ENCODE measurements around the gene RAB3IL1. TPM values are rescaled to one million over a fixed set of nuclear protein-coding genes. Genes with fewer than 3 reads are reported as not detected.

RAB3IL1 gene
- total and polyA plus RNA-seq, 9 of the 15 experiments (the other 6 are each of a cell fraction or from before 2014, with no cell fraction given) = 0.15 to 42.6 (median 15.5) TPM

DNA sequence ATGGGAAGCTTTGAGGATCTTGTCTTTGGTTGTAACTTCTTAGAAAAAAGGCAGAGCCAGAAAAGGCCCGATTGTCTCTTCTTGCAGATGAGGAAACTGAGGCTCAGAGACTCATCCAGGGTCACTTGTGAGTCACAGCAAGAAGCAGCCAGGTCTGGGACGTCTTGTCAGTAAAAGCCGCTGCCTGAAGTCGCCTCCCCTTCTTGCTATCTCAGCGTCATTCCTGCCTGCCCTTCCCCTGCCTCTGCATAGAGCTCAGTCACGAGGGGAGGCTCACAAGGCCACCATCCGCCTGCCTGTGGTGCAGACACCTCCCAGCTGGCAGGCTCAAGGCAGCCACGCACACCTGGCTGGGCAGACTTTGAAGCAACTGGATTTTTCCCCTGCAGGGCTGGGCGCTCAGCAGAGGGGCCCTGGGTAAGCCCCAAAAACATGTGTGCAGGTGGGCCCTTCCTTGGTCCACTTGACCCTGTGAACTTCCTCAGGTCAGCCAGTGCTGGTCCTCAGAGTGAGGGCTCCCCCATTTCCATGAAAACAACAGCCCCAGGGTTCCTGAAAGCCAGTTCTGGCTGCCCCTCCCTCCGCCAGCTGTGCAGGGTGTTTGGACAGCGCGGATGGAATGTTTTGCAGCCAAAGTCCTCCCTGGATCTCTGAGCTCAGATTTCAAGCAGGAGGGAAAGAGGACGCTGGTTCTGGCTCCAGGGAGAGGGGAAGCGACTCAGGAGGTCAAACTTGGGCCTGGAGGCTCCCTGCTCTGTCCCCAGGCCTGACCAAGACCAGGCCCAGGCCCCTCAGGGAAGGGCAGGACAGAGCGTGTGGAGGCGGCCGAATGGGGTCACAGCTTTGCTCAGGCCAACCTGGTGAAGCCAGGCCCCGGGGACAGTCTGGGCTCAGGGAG lies 6.0 kb upstream of the RAB3IL1 start (continued):
- TF ChIP-seq, protein P1, sequence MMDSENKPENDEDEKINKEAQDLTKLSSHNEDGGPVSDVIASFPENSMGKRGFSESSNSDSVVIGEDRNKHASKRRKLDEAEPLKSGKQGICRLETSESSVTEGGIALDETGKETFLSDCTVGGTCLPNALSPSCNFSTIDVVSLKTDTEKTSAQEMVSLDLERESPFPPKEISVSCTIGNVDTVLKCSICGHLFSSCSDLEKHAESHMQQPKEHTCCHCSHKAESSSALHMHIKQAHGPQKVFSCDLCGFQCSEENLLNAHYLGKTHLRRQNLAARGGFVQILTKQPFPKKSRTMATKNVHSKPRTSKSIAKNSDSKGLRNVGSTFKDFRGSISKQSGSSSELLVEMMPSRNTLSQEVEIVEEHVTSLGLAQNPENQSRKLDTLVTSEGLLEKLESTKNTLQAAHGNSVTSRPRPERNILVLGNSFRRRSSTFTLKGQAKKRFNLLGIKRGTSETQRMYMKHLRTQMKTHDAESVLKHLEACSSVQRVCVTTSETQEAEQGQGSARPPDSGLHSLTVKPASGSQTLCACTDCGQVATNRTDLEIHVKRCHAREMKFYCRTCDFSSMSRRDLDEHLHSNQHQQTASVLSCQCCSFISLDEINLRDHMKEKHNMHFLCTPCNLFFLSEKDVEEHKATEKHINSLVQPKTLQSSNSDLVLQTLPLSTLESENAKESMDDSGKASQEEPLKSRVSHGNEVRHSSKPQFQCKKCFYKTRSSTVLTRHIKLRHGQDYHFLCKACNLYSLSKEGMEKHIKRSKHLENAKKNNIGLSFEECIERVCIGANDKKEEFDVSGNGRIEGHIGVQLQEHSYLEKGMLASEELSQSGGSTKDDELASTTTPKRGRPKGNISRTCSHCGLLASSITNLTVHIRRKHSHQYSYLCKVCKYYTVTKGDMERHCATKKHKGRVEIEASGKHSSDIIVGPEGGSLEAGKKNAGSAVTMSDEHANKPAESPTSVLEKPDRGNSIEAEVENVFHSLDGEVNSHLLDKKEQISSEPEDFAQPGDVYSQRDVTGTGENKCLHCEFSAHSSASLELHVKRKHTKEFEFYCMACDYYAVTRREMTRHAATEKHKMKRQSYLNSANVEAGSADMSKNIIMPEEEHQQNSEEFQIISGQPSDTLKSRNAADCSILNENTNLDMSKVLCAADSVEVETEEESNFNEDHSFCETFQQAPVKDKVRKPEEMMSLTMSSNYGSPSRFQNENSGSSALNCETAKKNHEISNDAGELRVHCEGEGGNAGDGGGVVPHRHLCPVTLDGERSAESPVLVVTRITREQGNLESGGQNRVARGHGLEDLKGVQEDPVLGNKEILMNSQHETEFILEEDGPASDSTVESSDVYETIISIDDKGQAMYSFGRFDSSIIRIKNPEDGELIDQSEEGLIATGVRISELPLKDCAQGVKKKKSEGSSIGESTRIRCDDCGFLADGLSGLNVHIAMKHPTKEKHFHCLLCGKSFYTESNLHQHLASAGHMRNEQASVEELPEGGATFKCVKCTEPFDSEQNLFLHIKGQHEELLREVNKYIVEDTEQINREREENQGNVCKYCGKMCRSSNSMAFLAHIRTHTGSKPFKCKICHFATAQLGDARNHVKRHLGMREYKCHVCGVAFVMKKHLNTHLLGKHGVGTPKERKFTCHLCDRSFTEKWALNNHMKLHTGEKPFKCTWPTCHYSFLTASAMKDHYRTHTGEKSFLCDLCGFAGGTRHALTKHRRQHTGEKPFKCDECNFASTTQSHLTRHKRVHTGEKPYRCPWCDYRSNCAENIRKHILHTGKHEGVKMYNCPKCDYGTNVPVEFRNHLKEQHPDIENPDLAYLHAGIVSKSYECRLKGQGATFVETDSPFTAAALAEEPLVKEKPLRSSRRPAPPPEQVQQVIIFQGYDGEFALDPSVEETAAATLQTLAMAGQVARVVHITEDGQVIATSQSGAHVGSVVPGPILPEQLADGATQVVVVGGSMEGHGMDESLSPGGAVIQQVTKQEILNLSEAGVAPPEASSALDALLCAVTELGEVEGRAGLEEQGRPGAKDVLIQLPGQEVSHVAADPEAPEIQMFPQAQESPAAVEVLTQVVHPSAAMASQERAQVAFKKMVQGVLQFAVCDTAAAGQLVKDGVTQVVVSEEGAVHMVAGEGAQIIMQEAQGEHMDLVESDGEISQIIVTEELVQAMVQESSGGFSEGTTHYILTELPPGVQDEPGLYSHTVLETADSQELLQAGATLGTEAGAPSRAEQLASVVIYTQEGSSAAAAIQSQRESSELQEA (IDR thresholded peaks at IDR 0.05; ENCODE audit: low read depth) = no peak
- peak; percentile 56 for TF ChIP-seq ZFP36 (IDR thresholded peaks at IDR 0.05; ENCODE audit: low read depth, low read length, partially characterized antibody)
- TF ChIP-seq POLR2G (IDR thresholded peaks at IDR 0.05; ENCODE audit: low read depth, low read length) = peak; percentile 57
- TF ChIP-seq RBM25 (IDR thresholded peaks at IDR 0.05; ENCODE audit: low read depth, low read length, severe bottlenecking) = no peak
- 0 out of 2 replicates have a peak, but pooled peaks have one; percentile 12 for TF ChIP-seq FOSL1 (tag; conservative IDR thresholded peaks at IDR 0.05)
- no peak for TF ChIP-seq HNRNPL (IDR thresholded peaks at IDR 0.05; ENCODE audit: low read depth, low read length)
- TF ChIP-seq NRF1 (conservative IDR thresholded peaks at IDR 0.05 in 1 of 2, IDR thresholded peaks at IDR 0.05 in 1 of 2) = peak in 1 of 2 experiments; percentile 17; a peak in 1 of 4 replicates

Measured in K562 (cell line).